GM19463 (cell line): ENCODE measurements around the gene DLD.

Experiments
- ATAC-seq: cut with Tn5 transposase; IDR thresholded peaks from one replicate; pipeline ENCODE4 v1.9.1; 2021; ENCODE audit warnings: mild to moderate bottlenecking, moderate library complexity; ENCODE audit not compliant: unreplicated experiment

The DLD gene

GRCh38 chr7:107967420-107967819, 76.4 kb downstream of the DLD start:
- no peak for ATAC-seq

GRCh38 chr7:107968449-107968848, 77.5 kb downstream of the DLD start:
- no peak for ATAC-seq

GRCh38 chr7:107969856-107970255, 78.9 kb downstream of the DLD start:
- ATAC-seq = no peak
